Inferior parietal cortex (tissue), 1 donor: ENCODE results near the gene RBM33.

Experiments
- DNase-seq: peaks from one replicate; pipeline ENCODE4 v3.0.0-alpha.2; 2016; ENCODE audit errors: extremely low spot score

The RBM33 gene

GRCh38 chr7:155692317-155692716 is 47.9 kb downstream of the RBM33 start:
- DNase-seq = no peak

DNA sequence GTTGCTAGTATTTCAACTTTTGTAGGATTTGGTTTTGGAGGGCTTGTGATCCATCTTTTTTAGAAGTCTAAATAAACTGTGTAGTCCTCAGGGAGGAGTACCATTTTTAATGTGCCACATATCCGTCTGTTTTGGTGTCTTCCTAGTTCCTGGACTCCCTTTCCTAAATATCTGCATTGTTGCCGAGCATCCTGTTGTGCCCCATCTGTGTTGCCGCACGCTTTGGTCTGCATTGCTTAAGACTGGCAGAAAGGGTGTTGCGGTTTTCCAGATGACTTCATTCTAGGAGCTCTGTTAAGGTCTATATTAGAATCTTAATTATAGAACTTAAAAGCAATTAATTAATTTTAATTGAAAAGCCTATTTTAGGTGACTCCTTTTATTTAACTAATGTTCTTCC is 49.4 kb downstream of the RBM33 start:
- DNase-seq = no peak

- no peak for DNase-seq
Measured at GRCh38 chr7:155694851-155695250, 50.4 kb downstream of the RBM33 start.

DNA sequence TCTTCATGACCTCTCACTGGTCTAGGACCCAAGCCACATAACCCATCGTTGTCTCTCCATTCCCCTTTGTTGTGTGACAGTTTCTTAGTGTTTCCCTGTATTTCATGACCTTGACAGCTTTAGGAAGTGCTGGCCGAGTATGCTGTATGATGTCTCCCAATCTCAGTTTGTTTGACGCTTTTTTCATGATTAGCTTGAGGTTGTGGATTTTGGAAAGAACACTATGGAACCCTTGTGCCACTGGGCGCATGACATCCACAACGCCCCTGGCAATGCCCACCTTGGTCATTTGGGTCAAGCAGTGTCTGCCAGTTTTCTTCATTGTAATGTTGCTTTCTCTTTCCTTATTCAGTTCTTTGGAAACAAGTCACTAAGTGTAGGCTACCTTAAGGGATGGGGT is 52.3 kb downstream of the RBM33 start:
- DNase-seq = no peak

- no peak for DNase-seq
Measured at GRCh38 chr7:155698633-155699032, 54.2 kb downstream of the RBM33 start.

- no peak for DNase-seq
Measured at GRCh38 chr7:155699180-155699579, 54.7 kb downstream of the RBM33 start.

GRCh38 chr7:155700847-155701246 is 56.4 kb downstream of the RBM33 start:
- DNase-seq = no peak

DNA sequence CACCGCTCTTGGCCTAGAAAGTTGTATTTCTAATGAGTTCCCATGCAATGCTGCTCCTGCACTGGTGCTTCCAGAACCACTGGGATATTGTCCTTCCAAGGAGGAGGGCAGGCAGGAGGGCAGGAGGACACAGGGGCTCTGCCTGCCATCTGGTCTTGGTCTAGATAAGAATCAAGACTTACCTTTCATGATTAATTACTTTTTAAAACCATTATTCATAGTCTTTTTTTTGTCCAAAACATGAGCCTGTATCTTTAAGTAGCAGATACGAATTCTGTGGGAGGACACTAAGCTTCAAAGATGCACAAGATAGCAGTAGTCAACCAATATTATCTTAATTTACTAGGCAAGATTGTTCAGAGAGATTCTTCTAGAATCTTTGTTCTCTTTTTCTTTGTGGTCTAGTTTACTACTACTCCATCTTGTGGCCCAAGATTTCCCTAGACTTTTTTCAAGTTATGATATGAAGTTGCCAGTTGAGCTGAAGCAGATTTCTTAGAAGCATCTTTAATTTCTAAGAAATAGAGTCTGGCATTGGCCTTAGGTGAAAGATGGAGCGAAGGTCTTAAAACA is 57.6 kb downstream of the RBM33 start:
- no peak for DNase-seq

DNA sequence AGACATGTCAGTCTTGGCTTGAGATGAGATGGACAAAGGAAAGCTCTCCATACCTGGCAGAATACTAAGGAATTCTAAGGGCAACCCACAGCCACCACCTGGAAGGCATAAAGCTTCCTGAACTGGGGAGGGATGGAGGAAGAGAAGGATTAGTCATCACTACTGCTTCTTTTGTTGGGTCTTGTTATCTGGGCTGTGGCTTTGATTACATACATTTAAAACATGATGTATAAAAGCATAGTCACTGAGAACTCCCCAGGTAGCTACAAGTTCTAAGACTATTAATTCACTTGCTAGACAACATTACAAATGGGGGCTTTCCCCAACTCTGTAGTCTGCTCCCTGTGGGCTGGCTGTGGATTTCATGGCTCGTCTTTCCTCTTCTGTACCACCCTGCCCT is 58.2 kb downstream of the RBM33 start:
- DNase-seq = no peak

DNA sequence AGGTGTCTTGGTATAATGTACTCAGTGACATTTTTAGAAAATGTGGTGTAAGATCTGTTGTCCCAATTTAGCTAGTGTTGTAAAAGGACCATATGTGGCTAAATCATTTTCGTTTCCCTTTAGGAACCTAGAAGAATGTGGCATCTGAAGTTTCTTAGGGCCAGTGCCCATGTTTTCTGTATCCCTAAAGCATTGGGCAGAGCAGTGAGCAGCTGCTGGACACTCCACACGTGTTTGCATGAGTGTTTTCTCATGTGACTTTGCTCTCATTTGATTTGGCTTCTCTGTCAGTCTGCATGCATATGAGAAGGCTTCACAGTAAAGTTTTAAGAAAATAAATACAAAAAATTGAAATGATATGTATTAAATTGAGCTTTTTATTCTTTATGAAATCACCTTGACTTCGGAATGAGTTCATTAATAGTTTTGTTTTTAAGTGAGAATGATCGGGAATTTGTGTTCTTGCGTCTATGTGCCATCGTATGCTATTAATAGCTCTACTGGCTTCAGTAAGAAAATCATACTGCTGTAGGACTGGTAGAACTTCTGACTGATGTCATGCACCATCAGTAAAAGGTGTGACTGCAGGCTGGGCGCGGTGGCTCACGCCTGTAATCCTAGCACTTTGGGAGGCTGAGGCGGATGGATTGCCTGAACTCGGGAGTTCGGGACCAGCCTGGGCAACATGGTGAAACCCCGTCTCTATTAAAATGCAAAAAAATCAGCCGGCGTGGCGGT is 61.3 kb downstream of the RBM33 start:
- DNase-seq = no peak

- no peak for DNase-seq
Measured at GRCh38 chr7:155706376-155706775, 61.9 kb downstream of the RBM33 start.

- DNase-seq = no peak
Measured at GRCh38 chr7:155709453-155709852, 65.0 kb downstream of the RBM33 start.

DNA sequence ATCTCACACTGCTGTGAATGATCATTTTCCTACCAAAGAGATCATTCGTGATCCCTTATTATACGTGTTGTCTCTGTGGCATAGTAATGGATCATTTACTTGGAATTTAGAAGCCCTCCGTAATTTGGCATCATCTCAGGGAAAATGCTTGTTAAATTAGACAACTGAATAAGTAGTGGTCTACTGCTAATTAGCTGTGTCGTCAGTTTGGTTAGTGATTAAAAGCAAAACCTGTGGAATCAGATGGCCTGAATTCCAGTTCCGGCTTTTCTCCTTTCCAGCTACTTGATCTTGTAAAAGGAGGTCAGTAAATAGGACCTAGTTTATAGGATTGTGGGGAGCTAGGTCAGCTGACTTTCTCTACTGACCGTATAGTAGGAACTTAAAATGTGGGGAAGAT is 65.6 kb downstream of the RBM33 start:
- no peak for DNase-seq

DNA sequence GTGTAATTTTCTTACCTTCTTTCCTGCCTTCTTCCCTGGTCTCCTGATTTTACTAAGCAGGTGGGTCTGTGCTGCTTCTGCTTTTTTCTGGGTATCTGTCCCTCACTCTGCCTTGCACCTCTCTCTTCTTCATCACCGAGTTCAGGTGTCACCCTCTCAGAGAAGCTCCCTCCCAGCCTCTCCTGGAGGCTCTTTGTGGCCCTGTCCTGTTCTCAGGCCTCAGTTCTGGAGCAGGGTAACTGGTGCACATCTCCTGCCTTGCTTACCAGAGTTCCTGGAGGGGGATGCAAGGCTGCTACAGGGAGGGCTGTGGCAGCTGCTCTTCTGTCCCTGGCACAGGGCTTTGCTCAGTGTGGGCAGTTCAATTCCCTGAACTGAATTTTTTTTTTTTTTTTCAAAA is 66.1 kb downstream of the RBM33 start:
- DNase-seq = no peak

- no peak for DNase-seq
Measured at GRCh38 chr7:155711081-155711480, 66.6 kb downstream of the RBM33 start.

GRCh38 chr7:155713384-155713783 is 68.9 kb downstream of the RBM33 start:
- DNase-seq = no peak

GRCh38 chr7:155714702-155715101 is 70.2 kb downstream of the RBM33 start:
- no peak for DNase-seq

DNA sequence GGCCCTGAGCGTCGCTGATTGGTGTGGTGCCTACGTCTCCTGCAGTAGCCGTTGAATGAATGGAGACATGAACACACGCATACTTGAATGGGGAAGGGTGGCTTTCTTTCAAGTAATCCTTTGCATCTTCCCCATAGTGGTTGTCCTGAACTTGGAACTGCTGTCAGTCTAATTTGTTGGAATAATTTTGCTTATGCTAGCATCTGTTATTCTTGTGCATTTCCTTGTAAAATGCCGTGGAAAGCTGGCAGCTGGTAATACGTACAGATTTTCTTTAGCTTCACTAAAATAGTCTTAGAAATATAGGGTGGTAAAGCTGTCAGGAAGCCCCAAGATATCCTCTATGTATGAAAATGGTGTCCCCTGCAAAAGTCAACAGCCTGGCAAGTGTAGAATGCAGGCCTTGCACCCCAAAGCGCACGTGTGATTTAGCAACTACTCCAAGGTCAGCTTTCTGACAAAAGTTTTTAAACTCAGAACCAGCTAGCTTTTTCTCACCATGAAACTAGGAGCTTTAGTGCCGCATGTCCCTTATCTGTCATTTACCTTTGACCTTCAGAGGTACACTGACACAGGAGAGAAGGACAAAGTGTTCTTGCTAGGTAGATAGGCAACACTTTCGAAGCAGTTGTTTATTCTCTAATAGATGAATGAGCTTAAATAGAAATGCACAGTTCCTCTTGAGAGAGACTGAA is 70.8 kb downstream of the RBM33 start:
- DNase-seq = no peak

GRCh38 chr7:155717010-155717744 is 72.7 kb downstream of the RBM33 start:
- no peak for DNase-seq

GRCh38 chr7:155721056-155721455 is 76.6 kb downstream of the RBM33 start:
- DNase-seq = no peak

- no peak for DNase-seq
Measured at GRCh38 chr7:155722118-155722517, 77.7 kb downstream of the RBM33 start.

DNA sequence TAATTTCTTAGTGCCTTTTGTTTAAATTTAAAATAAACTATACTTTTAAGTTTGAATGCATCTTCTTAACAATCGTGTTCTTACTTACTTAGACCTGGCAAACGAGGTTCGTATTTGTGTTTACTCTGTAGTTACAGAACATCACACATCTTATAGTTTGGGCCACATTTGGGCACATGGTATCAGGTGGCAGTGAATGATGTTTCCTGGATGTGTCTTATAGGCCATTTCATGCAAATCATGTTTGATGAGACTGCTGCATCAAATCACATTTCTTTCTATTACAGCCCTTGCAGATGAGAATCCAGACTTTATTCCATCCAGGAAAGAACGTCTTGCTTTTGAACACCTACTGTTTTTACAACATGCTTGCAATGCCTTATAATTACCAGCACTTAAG is 78.5 kb downstream of the RBM33 start:
- DNase-seq = no peak
